Middle frontal gyrus (tissue), 1 donor: ENCODE data around the gene VASN.

Experiments used
- DNase-seq: peaks from one replicate; pipeline ENCODE4 v3.0.0-alpha.2; 2015; ENCODE audit warnings: low spot score; ENCODE audit errors: extremely low spot score

Gene VASN

DNA sequence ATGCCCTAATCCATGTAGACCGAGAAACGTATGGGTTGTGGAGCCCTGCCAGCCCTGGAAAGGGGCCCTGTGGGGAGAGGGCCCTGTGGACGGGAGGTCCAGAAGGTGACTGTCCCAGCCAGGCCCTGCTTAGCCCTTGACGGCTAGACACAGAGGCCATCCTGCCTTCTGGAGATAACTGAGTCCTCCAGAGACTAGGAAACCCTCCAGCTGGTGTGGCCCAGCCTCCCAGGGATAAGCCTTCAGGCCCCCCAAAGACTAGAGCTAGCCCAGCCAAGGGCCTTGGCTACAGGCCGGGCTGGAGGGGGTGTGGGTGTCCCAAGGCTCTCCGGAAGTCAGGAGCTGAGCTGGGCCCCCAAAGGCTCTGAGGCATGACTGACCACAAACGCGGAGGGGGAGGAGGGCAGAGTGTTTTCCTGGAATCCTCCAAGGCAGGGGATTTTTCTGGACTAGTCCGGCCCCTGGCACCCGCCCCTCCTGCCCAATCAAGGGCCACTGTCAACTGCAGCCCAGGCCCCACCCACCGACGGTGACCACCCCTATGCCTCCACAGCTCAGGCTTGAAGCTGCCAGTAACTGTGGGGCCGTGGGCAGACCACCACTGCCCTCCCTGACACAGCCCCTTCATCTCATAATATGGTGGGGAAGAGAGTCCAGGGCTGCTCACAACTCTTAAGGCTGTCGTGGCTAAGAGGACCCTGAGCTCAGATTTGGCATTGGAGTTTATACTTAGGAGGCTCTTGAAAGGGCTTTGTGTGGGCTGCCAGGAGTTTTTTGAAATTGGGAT is 885 bp upstream of the VASN start:
- DNase-seq = no peak

DNA sequence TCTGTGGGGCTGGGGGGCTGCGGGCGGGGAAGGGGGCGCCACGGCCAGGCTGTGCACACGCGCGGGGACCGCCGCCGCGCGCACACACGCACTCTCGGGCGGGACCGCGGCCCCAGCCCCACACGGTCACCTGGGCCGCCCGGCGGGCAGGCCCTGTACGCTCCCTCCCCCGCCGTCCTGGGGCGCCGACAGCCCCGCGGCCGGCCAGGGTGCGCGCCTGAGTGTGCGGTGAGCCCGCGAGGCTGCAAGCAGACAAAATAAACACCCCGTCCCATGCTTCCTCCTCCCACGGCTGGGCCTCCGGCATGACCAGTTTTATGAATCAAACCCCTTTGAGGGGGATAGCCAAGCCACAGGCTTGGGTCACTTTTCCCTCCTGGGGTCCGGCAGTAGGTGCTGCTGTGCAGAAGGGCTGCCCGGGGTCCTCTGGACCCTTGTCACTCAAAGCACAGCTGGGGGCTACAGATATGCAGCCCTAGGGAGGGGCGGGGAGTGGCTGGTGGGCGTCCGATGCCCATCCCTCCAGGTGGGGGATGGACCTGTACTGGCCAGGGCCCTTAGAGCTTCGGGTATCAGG is 441 bp downstream of the VASN start:
- no peak for DNase-seq

DNA sequence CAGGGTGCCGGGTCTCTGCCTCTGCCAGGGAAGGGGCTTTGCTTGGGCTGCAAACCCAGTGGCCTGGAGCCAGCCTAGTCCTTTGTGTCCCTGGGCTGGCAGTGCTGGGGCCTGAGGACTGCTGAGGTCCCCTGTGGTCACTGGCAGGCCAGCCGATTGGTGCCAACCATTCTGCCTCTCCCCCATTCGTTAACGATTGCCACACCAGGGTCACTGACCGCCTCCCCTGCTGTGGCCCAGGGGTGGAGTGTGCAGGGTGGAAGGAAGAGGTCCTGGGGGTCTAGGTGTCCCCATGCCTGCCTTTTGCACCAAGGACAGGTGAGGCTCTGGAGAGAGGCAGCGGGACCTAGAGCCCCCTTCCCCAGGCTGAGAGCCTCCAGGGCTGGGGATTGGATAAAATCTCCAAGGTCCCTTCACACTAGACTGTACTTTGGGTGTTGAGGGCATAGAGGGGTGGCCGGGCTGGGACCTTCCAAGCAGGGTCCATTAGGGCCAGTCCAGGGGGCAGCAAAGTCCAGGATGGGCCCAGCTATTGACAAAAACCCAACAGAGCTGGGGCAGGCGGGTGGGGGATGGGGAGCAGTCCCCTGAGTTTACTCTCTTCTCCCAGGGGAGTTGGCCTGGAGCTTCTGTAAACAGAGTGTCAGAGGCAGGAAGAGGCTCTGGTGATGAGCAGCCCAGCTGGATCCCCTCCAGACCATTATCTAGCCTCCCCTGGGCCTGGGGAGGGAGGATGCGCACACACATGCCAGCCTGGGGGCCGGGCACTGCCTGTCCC is 1.1 kb downstream of the VASN start:
- no peak for DNase-seq

DNA sequence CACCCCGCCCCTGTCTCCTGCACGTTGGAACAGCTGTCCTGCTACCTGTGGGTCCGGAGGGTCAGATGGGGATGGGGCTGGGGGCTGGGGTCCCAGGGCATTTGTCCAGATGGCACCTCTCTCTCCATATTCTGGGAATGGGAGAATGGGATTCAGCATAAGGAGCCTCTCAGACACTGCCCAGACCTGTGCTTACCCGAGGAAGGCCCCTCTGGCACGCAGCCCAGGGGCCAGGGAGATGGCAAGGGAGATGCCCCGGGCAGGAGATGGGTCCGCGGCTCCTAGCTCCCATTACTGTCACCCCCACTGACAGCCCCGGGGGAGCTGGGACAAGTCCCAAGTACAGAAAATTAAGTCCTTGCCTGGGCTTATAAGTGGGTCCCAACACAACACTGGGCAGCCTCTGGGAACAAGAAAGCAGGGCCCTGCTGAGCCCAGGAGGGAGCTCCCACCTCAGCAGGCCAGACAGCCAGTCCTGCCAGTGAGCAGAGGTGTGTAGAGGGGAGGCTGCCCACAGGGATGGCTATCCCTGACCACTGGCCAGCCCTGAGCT is 1.8 kb downstream of the VASN start:
- DNase-seq = no peak

DNA sequence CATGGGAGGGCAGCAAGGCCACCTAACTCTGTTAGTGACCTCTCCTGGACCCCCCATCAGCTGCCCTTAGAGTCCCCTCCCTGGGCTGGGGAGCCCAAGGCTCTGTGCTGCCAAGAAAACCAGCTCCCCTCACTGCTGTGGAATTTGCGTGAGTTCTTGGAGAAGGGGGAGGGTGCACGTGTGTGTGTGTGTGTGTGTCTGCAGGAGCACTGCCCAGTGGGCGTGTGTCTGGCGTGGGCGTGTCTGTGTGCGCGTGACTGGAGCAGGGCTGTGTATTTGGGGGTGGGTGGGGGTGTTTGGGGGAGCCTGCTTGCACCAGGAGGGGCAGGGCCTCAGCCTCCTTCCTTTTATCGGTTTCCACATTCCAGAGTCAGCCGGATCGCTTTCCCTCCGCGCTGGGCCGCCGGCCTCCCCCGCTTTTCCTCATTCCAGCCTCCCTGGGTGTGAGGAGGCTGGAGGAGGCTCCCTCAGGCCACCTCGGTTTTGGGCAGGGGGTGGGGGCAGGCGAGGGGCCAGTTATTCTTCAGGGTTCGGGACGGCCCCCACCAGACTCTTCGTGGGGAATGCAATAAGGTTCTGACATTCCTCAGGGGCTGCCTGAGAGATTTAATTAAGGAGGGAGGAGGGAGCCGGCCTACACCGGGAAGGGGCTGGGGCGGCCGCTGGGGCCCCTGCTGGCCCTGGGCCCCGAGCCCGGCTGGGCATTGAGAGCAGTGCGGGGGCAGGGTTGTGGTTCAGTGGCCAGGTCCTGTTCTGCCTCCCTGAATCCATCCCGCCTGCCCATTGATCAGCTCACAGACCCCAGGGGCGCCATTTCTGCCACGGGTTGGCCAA is 2.5 kb downstream of the VASN start:
- DNase-seq = no peak

DNA sequence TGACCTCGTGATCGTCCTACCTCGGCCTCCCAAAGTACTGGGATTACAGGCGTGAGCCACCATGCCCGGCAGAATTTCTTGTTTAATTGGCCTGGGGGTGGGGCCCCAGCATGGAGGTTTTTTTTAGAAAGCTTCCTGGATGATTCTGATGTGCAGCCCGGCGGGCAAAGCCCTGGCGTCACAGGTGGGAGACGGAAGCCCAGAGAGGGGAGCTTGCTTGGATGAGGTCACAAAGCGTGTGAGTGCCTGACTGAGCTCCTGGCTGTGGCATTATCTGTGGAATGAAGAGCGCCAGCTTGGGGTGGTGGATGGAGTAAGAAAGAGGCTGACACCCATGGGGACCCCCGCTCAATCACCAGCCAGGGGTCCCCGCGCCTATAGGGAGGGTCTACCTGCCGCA is 4.1 kb downstream of the VASN start:
- no peak for DNase-seq

DNA sequence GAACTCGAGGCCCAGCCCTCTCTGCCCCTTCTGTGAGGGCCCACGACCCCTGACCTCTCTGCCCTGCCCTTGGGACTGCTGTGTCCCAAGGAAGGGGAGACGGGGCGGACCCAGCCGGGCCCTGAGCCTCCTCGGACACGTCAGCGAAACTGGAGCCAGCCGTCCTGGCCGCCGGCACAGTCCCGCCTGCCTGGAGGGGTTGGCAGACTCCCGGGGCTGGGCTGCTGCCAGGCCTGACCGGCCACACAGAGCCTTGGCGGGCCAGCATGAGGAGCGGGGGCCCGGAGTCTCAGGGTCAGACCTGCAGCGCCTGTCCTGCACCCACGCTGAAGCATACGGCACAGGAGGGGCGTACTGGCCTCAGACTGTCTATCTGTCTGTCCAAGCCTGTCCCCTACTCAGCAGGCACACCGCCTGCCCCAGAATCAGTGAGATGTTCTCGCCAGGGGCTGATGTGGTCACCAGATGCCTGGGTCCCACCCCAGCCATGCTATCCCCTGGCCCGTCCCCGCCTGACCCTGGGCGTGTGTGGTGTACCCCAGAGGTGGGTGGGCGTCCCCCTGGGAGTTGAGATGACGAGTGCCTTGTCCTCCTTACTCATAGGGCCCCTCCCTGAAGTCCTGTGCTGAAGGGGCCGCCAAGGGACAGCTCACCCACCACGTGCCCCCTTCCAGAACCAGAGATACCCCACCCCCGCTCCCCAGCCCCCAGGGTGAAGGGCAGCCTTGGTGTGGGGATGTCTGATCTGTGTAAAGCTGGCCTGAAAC is 4.7 kb downstream of the VASN start:
- DNase-seq = peak; percentile 58

DNA sequence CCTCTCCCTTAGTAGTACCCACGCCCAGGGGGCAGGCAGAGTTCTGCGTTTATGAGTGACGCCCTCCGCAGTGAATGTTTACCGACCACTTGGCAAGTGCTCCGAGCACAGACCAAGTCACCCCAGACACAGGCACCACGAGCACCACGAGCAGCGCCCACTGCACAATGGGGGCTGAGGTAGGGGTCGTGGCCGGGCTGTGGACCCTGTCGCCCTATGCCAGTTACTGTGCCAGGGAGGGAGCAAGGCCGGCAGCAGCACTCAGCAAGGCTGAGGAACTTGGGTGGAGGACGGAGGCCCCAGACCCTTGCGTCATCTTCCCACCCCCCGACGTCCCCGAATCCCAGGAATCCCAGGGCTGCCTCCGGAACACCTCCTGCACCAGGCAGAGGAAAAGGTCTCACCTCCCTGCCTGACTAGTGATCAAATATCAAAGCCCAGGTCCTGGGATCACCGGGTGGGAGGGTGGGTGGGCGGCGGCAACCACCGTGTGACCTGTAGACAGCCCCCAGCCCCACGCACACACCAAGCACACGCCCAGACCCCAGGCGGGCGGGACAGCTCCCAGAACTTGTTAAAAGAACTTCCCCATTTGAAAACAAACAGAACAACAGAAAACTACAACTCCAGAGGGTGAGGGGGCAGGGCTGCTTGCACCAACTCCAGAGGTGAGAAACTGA is 5.4 kb downstream of the VASN start:
- no peak for DNase-seq

DNA sequence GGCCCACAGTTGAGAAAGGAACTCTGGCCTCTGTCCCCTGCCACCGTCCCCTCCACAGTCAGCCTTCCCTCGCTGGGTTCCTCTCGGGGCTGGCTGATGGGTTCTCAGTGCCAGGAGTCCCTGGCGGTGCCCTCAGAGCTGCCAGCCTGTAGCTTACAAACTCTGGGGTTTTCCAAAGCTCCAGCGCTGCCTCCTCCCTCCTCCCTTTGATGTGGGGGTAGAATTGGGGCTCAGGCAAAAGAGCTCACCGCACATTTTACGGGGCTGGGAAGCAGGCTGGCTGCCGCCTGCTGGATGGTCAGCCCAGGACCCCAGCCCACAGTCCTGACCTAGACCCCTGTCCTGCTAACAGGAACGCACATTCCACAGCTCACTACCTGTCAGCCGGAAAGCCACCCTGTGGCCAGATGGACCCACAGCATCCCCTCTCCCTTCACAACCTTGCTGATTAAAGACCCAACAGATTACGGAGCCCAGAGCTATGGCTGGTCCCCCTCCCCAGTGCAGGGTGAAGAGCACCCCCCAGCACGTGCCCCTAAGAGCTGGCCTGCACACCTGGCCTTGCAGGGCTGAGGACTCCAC is 6.0 kb downstream of the VASN start:
- DNase-seq = no peak

DNA sequence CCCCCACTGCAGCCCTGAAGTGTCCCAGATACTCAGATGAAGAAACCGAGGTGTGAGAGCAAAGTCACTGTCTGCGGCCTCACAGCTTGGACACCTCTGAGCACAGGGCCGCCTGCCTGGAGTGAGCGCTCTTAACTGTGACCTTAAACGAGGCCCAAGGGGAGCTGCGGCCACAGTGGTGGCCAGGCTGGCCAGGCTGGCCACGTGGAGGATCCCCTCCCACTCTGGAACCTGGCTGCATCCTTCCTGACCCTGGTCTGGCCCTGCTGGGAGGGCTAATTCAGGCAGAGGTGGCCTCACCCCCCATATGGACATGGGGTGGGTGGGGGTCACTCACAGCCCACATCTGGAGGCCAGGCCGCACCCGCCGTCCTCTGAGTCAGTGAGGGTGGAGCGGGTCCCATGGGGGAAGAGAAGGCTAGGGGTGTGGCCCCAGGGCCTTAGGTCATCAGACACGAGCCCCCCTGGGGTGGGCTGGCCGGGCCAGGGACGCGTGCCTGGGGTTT is 6.6 kb downstream of the VASN start:
- no peak for DNase-seq

DNA sequence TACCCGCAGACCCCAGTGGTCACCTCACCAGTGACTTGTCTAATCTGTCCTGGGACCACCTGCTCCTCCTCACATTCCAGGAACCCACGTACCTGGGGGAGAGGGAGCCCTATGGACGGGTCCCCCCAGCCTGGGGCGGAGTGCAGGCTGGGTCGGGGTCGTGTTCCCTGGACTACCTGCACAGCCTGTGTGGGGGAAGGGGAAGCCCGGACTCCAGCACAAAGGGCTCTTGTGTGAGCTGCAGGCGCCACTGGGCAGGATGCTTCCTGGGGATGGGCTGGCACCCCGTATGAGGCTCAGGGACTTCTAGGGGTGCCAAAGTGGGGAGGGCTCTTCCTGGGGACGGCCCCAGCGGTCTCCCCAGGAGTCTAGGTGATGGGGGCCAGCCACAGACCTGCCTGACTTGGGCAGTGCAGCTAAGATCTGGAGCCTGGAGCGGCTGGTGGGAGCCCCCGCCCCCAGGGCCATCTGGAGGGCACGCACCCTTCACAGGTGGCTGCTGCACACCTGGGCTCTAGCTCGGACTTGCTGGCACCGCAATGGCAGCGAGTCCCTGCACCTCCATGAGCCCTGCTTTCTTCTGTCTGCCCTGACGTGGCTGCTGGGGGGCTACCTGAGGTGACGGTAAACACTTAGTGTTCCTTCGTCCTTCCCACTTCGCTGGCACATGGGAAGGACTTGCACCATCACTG is 7.5 kb downstream of the VASN start:
- no peak for DNase-seq

DNA sequence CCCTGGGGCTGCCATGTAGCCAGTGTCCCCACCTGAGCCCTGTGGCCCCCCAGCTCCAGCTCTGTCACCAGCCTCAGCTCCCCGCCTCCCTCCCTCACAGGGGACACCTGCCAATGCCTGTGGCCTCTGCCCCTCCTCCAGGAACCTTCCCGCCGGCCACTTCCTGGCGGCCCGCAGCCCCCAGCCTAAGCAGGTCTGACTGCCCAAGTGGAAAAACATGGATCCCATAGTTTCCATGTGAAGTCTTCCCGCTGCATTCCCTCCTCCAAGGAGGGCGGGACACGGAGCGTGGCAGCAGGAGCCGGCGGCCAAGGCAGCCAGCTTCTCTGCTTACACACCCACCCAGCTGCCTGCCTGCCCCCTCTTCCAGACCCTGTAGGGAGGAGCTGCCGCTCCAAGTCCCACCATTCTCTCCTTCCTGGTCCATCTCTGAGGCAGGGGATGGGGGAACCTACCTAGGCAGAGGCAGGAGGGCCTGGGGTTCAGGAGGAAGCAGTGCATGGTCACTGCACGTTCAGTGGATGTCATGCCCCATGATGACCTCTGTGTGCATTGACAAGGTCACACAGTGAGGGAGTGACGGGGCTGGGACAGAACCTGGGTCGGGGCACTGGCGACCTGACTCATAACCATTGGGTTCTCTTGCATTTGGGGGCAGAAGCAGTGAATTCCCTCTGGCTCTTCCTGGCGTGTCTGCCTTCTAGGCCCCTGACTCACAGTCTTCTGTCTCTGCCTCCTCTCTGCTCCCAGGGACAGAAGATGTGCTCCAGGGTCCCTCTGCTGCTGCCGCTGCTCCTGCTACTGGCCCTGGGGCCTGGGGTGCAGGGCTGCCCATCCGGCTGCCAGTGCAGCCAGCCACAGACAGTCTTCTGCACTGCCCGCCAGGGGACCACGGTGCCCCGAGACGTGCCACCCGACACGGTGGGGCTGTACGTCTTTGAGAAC is 8.7 kb downstream of the VASN start:
- DNase-seq = no peak

DNA sequence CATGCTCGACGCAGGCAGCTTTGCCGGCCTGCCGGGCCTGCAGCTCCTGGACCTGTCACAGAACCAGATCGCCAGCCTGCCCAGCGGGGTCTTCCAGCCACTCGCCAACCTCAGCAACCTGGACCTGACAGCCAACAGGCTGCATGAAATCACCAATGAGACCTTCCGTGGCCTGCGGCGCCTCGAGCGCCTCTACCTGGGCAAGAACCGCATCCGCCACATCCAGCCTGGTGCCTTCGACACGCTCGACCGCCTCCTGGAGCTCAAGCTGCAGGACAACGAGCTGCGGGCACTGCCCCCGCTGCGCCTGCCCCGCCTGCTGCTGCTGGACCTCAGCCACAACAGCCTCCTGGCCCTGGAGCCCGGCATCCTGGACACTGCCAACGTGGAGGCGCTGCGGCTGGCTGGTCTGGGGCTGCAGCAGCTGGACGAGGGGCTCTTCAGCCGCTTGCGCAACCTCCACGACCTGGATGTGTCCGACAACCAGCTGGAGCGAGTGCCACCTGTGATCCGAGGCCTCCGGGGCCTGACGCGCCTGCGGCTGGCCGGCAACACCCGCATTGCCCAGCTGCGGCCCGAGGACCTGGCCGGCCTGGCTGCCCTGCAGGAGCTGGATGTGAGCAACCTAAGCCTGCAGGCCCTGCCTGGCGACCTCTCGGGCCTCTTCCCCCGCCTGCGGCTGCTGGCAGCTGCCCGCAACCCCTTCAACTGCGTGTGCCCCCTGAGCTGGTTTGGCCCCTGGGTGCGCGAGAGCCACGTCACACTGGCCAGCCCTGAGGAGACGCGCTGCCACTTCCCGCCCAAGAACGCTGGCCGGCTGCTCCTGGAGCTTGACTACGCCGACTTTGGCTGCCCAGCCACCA is 9.7 kb downstream of the VASN start:
- no peak for DNase-seq

DNA sequence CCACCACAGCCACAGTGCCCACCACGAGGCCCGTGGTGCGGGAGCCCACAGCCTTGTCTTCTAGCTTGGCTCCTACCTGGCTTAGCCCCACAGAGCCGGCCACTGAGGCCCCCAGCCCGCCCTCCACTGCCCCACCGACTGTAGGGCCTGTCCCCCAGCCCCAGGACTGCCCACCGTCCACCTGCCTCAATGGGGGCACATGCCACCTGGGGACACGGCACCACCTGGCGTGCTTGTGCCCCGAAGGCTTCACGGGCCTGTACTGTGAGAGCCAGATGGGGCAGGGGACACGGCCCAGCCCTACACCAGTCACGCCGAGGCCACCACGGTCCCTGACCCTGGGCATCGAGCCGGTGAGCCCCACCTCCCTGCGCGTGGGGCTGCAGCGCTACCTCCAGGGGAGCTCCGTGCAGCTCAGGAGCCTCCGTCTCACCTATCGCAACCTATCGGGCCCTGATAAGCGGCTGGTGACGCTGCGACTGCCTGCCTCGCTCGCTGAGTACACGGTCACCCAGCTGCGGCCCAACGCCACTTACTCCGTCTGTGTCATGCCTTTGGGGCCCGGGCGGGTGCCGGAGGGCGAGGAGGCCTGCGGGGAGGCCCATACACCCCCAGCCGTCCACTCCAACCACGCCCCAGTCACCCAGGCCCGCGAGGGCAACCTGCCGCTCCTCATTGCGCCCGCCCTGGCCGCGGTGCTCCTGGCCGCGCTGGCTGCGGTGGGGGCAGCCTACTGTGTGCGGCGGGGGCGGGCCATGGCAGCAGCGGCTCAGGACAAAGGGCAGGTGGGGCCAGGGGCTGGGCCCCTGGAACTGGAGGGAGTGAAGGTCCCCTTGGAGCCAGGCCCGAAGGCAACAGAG is 10.5 kb downstream of the VASN start:
- DNase-seq = no peak

DNA sequence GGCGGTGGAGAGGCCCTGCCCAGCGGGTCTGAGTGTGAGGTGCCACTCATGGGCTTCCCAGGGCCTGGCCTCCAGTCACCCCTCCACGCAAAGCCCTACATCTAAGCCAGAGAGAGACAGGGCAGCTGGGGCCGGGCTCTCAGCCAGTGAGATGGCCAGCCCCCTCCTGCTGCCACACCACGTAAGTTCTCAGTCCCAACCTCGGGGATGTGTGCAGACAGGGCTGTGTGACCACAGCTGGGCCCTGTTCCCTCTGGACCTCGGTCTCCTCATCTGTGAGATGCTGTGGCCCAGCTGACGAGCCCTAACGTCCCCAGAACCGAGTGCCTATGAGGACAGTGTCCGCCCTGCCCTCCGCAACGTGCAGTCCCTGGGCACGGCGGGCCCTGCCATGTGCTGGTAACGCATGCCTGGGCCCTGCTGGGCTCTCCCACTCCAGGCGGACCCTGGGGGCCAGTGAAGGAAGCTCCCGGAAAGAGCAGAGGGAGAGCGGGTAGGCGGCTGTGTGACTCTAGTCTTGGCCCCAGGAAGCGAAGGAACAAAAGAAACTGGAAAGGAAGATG is 11.2 kb downstream of the VASN start:
- DNase-seq = no peak
